Left forelimb (tissue), 1 donor: Measurements from ENCODE around the gene TH.
A peak's percentile ranks its signal among the peaks of the same experiment; 100 is the strongest.

Experiments
- DNase-seq: peaks from one replicate; pipeline ENCODE4 v3.0.0-alpha.2; 2018; ENCODE audit warnings: low spot score

TH gene

DNA sequence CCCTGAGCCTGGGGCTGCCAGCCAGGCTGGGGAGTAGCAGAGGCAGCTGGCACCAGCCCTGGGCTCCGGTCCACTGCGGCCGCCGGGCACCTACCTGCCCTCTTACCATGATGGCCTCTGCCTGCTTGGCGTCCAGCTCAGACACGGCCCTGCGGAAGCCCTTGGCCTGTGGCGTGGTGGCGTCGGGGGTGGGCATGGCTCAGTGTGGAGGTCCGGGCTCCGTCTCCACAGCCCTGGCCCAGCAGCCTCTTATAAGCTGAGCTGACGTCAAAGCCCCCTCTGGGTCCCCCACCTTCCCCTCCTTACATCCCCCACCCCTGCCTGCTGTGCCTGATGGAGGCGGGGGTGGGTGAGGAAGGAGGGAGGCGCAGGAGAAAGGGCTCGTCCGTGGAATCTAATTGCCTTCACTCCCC lies at the start of gene TH:
Gene TH (minus strand): TSS at position 225 of the 413 bp plus-strand sequence. CDS start 29 bp downstream, at position 196.
- DNase-seq, result no peak

DNA sequence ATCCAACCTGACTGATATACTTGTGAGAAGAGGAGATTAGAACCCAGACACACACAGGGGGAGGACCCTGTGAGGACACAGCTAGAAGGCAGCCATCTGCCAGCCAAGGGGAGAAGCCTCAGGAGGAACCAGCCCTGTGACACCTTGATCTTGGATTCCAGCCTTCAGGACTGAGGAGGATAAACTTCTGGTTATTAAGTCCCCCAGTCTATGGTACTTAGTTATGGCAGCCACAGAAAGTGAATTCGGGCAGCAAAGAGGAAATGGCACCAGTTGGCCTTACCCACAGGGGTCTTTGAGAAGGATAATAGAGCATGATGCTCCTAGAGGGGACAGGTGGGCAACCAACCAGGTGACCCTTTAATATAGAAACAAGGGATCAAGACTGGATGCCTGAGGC lies 49.4 kb upstream of the TH start:
- no peak for DNase-seq

DNA sequence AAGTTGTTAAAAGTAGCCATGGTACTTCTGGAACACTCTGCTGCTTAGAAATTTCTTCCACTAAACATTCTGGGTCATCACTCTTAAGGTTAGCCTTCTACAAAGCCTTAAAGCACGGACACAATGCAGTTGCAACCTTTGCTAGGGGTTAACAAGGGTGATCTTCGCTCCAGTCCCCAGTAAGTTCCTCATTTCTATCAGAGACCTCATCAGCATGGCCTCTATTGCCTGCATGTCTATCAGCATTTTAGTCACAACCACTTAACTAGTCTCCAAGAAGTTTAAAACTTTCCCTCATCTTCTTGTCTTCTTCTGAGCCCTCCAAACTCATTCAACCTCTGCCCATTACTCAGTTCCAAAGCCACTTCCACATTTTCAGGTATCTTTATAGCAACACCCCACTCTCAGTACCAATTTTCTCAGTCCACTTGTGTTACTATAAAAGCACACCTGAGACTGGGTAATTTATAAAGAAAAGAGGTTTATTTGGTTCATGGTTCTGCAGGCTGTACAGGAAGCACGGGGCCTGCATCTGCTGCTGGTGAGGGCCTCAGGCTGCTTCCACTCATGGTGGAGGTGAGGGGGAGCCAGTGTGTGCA lies 48.7 kb upstream of the TH start:
- no peak for DNase-seq

DNA sequence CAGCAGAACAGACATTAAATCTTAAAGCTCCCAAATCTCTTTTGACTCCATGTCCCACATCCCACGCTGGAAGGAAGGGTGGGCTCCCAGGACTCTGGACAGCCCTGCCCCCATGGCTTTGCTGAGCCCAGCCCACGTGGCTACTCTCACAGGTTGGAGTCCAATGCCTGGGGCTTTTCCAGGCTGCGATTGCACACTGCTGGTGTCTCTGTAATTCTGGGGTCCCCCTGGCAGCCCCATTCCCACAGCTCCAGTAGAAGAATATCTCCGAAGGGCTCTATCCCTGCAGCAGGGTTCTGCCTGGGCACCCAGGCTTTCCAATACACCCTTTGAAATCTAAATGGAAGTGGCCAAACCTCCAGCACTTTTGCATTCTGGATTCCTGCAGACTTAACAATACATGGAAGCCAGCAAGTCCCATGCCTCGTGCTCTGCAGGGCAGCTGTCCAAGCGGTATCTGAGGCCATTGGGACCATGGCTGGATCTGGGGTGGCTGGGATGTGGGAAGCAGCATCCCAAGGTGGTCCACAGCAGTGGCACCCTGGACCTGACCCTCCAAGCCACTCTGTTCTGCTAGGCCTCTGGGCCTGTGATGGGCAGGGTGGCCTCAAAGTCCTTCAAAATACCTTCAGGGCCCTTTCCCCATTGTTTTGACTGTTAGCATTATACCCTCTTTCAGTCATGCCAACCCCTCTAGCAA lies 47.9 kb upstream of the TH start:
- DNase-seq, result no peak

DNA sequence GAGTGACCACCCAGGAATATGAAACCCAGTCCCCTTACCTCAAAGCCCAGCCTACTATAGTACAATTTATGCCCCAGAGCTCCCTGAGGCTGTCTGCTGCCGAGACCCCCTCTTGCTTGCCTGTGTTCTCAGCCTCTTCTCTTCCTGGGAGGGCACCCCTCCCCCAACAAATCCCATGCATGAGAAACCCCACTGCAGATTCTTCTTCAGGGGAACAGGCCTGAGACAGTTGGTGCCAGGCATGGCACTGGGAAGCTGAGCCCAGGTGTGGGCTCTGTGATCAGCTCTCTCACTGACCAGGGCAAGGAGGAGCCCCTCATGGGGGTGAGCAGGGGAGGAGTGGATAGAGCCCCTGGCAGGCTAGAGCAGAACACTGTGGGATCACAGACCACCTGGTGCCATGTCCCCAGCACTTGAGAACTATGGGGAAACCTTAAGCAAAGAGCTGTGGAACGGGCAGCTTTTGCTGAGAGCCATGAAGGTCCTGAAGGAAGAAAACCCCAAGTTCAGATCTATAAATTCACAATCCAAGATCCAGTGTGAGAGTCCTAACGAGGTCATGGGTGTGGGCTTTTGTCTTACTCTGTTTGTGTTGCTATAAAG lies 46.5 kb upstream of the TH start:
- no peak for DNase-seq

DNA sequence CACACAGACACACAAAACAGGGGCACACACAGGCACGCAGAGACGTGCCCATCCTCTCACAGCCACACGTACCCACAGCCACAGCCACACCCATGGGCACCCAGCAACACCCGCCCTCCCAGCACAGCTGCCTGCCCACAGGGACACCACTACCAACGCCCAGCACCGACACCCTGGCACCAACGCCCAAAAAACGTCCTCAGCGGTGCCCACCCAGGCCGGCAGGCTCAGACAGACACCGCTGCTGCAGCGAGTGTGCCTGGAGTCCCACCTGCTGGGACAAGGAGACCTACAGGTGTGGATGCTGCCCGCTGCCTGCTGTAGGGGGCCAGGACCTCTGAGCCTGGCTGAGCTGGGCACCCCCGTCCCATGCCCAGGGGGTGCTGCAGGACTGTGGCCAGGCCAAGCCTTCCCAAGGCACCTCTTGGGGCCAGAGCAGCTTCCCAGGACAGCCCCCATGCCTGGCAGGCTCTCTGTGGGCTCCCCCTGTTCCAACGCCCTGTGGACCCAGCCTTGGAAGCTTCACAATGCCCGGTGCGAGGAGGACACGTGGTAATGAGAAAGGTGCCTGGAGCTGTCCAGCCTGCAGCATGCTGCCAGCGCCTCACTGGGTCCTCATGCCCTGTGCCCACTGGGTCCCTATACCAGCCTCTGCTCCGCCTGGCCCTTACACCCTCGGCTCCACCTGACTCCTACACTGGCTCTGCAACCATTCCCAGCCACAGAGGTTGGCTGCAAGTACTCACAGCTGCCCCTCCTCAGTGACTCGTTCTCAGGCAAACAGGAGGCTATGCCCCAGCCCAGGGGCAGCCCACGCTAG lies 45.8 kb upstream of the TH start:
- DNase-seq, result peak; percentile 55

DNA sequence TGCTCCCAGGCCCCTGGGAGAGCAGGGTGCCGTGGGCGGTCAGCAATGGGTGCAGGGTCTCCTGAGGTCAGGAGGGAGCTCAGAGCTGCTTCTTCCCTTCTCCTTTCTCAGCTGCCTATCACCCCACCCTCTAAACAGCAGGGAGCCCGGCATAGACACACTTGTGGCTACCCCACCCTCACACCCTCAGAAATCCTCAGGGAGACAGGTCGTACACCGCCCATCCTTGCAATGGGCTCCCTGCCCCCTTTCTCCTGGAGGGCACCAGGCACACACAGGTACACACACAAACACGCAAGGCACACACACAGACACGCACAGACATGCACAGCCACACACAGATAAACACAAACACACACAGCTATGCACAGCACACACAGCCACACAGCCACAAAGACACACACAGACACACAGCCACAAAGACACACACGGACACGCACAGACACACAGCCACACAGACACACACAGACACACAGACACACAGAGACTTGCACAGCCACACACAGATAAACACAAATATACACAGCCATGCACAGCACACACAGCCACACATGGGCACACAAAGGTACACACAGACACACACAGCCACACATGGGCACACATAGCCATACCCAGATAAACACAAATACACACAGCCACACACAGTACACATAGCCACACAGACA lies 44.9 kb upstream of the TH start:
- no peak for DNase-seq

DNA sequence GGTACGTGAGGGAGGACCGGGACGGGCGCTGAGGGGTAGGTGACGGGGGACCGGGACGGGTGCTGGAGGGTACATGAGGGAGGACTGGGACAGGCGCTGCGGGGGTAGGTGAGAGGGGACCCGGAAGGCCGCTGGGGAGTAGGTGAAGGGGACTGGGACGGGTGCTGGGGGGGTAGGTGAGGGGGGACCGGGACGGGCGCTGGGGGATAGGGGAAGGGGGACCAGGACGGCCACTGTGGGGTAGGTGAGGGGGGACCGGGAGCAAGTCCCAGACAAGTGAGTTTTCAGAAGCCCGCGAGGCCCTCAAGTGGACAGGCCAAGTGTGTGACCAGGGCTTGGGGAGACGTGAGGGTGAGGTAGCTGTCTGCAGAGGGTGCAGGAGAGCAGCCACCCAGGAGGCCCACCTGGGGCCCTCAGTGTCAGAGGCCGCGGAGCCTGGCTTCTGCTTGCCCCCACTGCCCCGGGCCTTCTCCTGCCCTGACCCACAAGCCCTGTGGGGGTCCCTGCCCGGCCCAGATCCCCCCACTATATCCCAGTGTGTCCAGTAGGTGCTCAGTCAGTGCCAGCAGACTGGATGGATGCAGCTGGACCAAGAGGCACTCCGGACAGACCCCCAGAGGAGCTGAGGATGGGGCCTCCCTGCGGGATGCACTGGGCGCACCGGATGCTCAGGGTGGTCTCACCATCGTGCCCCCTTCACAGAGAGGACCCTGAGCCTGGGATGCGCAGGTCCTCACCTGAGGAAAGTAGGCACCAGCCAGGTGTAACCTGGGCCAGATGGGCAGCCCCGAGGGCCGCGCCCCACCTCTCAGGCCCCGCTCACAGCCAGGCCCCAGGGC lies 44.2 kb upstream of the TH start:
- peak; percentile 49 for DNase-seq

DNA sequence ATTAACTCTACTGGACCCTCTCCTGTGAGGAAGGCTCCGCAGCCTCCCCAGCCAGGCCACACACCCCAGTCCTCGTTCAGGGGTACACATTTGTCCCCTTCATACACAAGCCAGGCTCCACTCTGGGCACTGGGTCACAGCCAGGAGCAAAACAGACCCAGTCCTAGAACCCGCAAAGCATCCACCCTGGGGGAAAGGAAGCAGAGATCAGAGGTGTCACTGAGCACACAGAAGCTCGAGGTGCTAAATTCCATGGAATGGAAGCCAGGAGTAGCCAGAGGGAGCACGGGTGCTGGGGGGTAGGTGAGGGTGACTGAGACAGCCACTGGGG lies 43.6 kb upstream of the TH start:
- no peak for DNase-seq

DNA sequence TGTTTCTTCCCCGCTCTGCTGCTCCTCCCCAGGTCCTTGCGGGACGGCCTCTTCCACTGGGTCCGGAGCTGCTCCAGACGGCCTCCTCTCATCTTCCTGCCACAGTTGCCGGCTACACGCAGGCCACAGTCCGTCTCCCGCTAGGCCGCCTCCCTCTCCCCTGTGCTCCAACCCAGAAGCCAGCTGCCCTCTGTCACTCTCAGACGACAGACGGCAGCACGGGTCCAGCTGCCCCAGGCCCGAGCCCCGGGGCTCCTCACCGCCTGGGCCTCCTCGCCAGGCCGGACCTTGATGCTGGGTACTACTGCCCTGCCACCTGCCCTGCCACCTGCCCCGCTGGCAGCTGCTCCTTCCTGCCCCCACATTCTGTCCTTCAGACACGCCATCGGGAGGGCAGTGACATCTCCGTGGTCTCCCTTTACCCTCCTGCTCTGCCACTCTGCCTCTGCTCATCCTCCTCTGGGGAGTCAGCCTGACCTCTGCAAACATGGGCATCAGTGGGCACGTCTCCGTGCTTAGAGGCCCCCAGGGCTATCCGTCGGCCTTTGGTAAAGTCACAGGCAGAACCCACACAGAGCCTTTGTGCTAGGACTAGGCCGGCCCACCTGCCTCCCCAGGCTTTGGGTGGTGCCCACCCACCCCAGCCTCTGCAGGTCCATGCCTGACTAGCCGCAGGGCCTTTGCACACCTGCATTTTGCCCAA lies 43.1 kb upstream of the TH start:
- DNase-seq, result peak; percentile 66

DNA sequence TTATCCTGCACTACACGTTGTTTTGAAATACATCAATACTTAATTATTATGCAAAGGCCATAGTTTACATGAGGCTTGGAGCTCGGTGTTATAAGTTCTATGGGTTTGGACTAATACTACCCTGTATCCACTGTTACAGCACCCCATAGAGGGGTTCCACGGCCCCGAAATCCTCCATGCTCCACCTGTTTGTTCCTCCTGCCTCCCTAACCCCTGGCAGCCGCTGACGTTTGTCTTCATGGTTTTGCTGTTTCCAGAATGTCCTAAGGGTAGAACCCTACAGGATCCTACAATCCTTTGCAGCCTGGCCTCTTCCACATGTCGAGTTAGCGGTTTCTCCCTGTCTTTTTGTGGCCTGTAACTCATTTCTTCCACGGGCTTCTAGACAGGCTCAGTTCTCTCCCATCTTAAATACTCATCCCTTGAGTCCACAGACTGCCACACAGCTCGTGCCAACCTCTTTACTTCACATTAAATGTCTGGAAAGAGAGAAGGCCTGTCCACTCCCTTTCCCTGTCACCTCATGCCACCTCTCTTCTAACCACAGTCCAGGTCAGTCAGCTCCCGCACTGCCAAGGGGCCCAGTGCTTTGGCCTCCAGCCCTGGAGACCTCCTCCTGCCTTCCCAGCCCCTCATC lies 42.4 kb upstream of the TH start:
- no peak for DNase-seq

DNA sequence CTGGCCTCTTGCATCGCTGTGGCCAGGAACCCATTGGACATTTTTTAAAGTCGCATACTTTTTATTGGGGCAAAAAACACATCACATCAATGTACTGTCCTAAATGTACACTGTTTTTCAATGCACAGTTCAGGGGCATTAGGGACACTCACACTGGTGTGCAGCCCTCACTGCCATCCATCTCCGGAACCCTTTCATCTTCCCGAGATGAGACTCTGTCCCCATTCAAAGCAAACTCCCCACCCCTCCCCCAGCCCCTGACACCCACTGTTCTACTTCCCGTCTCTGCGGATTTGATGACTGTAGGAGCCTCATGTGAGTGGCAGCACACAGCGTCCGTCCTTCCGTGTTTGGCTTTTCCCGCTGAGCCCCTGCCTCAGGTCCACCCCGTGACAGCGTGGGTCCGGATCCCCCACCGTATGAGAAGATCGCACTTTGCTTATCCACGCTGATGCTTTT lies 41.8 kb upstream of the TH start:
- DNase-seq, result no peak

DNA sequence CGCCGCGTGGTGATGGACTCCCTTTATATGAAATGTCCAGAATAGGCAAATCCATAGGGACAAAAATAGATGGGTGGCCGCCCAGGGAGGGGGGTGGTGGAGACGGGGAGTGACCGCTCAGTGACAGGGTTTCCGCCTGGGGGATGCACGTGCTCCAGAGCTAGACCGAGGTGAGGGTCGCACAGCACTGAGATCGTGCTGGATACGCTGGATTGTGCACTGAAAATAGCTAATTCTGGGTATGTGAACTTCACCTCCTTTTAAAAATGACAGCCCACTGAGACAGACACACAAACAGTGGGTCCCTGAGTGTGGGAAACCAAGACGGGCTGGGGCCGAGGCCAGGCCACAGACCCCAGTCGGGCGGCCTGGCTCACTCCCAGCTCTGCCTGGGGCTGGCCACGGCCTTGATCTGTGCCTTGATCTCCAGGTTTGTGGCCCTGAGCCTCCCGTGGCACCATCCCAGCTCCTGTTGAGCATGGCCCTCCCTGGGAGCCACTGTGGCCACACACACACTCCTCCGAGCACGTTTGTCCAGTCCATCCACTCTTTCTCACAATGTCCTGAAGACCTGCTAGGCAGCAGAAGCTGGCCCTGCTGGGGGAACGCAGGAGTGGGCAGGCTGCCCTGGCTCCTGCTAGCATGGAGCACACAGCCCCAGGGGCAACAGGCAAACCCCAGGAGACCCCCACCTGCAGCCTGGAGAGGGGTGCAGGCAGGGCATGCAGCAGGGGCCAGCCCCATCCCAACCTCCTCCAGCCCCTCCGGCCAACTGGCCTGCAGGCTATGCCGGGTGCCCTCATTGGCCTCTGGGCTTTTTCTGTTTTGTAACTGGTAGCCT lies 41.0 kb upstream of the TH start:
- peak; percentile 61 for DNase-seq

DNA sequence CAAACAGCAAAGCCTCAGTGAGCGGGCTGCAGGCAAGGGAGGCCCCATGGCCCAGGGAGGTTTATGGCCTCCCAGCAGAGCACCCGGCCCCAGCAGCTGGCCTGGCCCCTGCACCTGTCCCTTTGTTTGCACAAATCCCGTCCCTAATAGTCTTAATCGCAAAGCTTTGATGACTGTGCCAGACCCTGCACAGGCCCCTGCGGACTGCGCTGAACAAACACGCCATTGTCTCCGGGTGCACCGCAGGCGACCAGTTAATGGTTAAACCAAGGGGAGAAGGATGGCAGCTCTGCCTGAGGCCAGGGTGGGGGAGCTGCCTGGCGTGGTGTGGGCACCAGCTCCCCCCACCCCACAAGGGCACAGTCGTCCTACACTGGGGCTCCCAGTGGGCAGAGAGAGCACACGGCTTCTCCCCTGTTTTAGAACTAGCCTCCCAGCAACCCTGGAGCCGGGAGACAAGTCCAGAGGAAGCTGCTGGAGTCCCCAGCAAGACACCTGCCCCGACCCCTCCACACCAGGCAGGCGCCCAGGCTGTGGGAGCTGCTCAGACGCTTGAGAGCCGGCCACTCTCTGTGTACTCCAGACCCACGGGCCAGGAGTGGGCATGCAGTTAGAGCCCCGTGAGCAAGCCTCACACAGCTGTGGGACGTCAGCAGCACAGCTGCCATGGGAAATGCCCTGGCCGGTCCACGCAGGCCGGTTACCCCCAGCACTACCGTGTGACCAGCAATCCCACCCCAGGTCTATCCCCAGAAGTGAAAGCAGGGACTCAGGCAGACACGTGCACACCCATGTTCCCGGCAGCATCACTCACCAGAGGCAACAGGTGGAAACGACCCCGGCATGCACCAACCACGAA lies 39.7 kb upstream of the TH start:
- peak; percentile 57 for DNase-seq

DNA sequence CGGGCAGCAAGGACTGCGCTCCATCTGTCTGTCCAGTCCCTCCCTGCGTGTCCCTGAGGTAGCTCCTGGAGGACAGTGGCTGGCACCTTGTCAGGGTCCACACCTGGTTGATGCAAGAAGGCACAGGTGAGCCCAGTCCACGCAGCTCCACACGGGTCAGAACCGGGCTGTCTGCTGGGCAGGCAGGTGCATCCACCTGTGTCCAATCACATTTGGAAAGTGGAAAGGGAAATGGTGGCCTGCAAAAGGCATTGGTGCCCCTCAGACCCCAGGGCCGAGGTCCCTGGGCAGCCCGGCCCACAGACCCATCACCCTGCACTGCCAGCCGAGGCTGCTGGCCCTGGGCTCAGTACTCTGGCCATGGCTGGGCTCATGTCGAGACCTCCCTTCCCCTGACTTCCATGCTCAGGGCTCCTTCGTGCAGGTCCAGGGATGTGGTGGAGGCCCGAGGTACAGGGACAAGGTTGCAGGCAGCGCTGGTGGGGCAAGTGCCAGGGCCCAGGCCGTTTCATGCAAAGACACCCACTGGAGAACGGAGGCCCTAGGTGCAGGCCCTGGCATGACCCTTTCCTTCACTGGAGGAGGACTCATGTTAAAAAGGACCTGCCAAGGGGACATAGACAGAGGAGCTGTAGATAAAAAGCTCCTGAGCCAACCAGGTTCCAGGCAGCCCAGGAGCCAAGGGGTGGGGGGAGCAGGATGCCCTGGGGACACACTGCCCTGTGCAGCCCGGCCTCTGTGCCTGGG lies 38.9 kb upstream of the TH start:
- DNase-seq, result no peak

DNA sequence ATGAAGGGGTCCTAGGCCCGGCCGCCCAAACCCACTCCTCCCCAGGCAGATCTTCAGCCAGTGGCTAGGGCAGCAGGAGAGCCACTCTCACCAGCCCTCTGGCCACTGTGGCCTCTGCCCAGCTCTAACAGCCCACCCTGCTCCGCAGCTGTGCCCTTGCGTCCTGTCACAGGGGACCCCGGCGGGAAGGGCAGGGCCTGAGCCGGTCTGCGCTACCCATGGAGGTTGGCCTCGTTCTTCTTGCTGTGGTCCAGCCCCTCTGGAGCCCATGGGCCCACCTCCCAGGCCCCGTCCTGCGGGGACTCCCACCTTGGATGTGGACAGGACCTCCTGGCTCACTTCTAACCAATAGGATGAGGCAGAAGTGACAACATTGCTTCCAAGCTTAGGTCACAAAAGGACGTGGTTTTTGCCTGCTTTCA lies 38.3 kb upstream of the TH start:
- DNase-seq, result no peak

DNA sequence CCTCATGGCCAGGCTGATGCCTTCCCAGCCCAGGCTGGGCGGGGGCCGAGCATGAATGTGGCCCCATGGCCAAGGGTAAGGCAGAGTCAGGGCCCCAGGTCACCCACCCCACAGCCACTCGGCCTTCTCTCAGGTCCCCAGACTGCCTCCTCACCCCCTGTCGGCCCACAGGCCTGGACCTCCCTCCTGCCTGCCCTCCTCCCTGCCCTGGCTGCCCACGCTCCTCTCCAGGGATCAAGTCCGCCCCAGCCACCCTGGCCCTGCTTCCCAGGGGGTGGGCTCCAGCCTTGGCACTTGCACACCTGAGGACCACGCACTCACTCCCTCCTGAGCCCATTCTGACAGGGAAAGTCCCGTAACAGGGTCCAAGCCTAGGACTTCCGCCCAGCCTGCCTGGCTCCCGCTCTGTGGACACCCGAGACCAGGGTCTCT lies 37.8 kb upstream of the TH start:
- peak; percentile 52 for DNase-seq
